SKM-1 treated with dmso at 0.1 percent for 144 hours (cell line): ENCODE data around the gene CHST2.

Experiments
- DNase-seq: peaks from one replicate; lab custom pipeline; 2025; ENCODE audit not compliant: unreplicated experiment; lab: John Stamatoyannopoulos, UW

CHST2 gene

DNA sequence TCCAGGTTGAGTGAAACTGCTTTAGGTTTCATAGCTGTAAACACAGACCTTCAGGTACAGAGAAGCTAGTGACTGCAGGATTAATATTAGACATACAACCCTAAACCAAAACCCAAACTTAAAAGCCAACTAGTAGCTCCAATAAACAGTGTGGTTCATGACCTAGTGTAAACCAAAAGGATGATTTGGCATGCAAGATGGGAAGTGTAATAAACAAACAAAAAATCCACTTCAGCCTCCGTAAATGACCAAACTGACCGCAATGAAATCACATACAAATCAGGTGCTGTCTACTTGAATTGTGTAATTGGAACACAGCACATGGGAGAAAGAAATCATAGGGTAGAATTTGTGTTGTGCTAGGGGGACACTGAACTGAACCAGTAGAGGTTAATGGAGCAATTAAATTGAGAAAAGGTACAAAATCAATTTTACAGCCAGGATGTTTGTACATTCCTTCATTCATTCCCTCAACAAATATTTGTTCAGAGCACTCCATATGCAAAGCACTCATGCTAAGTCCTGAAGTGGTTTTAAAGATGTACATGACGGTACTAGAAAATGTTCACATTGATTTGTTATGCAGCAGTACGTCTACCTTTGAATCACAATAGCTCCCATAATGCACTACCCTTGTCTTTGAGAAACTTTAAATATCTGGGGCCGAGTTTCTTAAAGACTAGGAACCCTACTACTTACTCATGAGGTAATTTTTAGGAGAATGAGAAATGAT, 21.4 kb upstream of the CHST2 start:
- no peak for DNase-seq

- no peak for DNase-seq
Measured at GRCh38 chr3:143099210-143099609, 20.4 kb upstream of the CHST2 start.

- DNase-seq: no peak
Measured at GRCh38 chr3:143099690-143100089, 19.9 kb upstream of the CHST2 start.

GRCh38 chr3:143100451-143100850, 19.1 kb upstream of the CHST2 start:
- DNase-seq: no peak

DNA sequence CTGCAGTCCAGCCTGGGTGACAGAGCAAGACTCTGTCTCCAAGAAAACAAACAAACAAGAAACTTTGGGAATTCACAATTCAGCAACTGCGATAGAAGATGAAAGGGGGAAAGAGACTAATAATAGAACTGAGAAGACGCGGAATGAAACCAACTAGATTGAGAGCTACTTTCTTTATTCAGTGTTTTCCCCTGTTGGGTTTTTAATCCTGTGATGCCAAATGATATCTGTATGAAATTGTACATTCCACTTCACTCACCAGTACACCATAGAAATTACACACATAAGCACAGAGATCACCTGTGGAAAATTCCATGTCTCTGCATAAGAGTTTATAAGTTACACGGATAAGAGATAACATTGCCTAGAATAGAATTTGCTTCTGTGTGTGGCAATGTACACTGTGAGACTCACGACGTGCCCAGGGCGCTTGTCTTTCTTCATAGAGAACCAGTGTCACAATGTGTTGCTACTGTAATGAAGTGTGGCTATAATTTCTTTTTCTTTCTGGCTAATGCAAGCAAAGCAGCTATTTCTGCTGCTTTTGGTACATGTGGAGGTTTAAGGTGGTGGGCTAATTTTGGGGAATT, 17.7 kb upstream of the CHST2 start:
- no peak for DNase-seq

DNA sequence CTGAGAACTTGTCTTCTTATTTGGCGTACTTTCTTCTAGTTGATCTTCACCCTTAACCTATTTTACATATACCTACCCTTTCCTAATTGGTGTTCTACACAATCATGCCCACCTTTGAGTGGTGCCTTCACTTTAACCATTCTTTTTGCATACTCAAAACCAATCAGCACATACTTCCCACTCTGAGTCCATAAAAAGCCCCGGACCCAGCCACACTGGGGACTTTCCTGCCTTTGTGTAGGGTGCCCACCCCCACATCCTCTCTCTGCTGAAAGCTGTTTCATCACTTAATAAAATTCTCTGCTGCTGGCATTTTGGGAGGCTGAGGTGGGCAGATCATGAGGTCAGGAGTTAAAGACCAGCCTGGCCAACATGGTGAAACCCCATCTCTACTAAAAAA, 15.9 kb upstream of the CHST2 start:
- no peak for DNase-seq

- no peak for DNase-seq
Measured at GRCh38 chr3:143105170-143105569, 14.4 kb upstream of the CHST2 start.

DNA sequence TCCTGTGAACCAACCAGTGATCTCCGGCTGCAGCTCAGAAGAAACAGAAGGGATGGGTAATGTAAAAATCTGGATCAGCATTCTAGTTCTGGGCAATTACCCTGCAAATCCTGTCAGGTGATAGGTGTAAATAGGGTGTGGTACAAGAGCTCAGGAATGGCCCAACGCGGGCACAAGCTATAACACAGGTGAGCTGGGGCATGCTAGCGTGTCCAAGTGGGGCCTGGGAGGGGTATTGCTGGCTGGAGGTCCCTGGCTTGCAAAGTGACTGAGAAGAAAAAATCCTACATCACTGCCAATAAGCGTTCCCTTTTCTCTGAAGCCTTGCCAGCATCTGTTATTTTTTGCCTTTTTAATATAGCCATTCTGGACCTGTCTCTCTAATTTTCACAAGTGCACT, 9.7 kb upstream of the CHST2 start:
- no peak for DNase-seq

GRCh38 chr3:143110371-143110770, 9.2 kb upstream of the CHST2 start:
- no peak for DNase-seq

GRCh38 chr3:143118630-143119008, 952 bp upstream of the CHST2 start:
- DNase-seq: no peak

- no peak for DNase-seq
Measured at GRCh38 chr3:143119974-143120715, 574 bp downstream of the CHST2 start.

GRCh38 chr3:143120716-143121240, 1.2 kb downstream of the CHST2 start:
- no peak for DNase-seq

- no peak for DNase-seq
Measured at GRCh38 chr3:143121241-143122088, 1.9 kb downstream of the CHST2 start.

GRCh38 chr3:143122089-143122430, 2.5 kb downstream of the CHST2 start:
- DNase-seq: no peak

- DNase-seq: no peak
Measured at GRCh38 chr3:143122608-143123352, 3.2 kb downstream of the CHST2 start.

GRCh38 chr3:143123353-143123984, 3.9 kb downstream of the CHST2 start:
- no peak for DNase-seq

GRCh38 chr3:143124601-143125520, 5.3 kb downstream of the CHST2 start:
- no peak for DNase-seq

DNA sequence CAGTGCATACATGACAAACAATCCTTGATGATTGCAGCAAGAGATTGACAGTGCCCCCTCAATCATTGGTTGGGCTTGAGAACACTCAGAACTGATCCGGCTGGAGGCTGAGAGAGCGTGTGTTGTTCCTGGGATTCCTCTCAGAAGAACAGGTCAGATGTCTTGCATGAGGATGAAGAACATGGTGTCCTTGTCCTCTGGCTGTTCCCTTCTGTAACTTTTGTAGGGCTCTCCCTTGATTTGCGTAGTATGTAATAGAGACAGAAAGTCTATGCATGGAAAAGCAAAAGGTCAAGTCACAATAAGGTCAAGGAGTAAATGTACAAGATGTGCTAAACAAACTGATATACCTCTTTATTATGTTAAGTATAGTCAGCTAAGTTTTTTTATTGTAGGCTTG, 8.2 kb downstream of the CHST2 start:
- no peak for DNase-seq
